Measurements from ENCODE around the gene CTSS.

The CTSS gene

DNA sequence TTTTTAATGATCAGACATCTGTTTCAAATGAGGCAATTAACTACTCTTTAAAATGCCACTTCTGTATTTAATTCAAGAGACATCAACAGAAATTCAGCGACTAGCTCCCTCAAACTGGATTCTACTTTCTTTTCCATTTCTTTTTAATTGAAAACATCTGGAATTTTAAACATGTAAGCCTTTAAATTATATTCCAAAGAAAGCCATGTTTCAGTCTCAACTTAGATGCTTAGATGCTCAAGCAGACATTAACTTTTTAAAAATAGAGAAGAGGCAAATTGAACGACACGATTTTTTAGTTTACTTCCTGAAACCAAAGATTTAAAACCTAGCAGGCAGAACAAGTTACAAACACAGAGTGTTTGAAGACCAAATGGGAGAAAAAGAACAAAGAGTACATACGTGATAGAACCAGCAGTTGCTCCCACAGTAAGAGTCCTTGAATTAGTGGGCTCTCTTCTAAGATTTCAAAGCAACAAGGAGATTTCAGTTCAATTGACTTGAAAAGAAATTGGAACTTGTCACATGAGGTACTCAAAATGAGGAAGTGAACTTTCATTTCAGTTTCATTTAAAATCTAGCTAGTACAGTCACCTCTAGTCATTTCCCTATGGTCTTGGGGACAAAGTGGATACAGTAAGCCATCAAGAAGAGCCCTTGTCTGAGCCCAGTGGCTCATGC is at the start of gene CTSS:
CTSS (minus strand) TSS at position 483 of the 681 bp plus-strand sequence. CDS start 1,015 bp downstream, outside the sequence.
- CTCF ChIA-PET: interaction anchor here (1.1 kb wide), 1 partner anchor 205 kb away, joined by 3 read pairs; no protein-coding TSS in a partner anchor
- H3K4me3 ChIP-seq (ENCODE audit: low read depth, low read length): no peak within 1 kb of the TSS; the same call in 1 of the 2 replicates
- TF ChIP-seq, protein P1, sequence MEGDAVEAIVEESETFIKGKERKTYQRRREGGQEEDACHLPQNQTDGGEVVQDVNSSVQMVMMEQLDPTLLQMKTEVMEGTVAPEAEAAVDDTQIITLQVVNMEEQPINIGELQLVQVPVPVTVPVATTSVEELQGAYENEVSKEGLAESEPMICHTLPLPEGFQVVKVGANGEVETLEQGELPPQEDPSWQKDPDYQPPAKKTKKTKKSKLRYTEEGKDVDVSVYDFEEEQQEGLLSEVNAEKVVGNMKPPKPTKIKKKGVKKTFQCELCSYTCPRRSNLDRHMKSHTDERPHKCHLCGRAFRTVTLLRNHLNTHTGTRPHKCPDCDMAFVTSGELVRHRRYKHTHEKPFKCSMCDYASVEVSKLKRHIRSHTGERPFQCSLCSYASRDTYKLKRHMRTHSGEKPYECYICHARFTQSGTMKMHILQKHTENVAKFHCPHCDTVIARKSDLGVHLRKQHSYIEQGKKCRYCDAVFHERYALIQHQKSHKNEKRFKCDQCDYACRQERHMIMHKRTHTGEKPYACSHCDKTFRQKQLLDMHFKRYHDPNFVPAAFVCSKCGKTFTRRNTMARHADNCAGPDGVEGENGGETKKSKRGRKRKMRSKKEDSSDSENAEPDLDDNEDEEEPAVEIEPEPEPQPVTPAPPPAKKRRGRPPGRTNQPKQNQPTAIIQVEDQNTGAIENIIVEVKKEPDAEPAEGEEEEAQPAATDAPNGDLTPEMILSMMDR (IDR thresholded peaks at IDR 0.05; ENCODE audit: insufficient read depth, low read length, missing control alignments): no peak
- no peak for DNase-seq (ENCODE audit: low read depth, low spot score)
- POLR2A ChIA-PET: no interaction called here

DNA sequence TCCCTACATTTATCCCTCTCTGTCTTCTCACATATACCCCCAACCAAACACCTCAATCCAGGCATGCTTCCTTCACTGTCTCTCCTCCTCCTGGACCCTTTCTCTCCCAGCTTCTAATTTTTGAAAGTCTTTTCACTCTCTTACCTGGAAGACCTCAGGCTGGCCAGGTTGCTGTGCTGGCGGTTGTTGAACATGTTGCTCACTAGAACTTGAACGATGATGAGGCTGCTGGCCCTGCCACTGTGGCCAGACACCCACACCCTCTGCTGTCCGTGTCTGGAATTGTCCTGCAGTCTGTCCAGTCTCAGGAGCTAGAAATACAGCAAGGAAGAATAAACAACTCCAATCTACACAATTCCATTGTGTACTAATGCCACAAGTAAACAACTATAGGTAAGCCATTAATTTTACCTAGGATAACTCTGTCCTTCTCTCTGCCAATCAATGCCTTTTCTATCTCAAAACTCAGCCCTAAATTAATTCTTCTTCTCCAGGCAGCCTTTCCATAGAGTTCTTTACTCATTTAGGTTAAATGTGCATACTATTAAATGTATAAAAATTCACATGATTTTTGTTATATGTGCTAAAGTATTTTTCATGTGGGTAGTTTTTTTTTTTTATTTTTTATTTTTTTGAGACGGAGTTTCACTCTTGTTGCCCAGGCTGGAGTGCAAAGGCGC is 47.6 kb upstream of the CTSS start:
- TF ChIP-seq, protein P1 (IDR thresholded peaks at IDR 0.05; ENCODE audit: insufficient read depth, low read length, missing control alignments): peak; percentile 83
- DNase-seq (ENCODE audit: low read depth, low spot score): no peak
- no peak overlapping the region for H3K4me3 ChIP-seq (ENCODE audit: low read depth, low read length)
- POLR2A ChIA-PET: no interaction called here
- CTCF ChIA-PET: interaction anchor here (0.6 to 3.5 kb wide), 32 partner anchors 11 to 365 kb away, joined by 3 to 46 read pairs (median 4); partner anchors contain the start of genes ENSA, FALEC, GOLPH3L and MCL1

DNA sequence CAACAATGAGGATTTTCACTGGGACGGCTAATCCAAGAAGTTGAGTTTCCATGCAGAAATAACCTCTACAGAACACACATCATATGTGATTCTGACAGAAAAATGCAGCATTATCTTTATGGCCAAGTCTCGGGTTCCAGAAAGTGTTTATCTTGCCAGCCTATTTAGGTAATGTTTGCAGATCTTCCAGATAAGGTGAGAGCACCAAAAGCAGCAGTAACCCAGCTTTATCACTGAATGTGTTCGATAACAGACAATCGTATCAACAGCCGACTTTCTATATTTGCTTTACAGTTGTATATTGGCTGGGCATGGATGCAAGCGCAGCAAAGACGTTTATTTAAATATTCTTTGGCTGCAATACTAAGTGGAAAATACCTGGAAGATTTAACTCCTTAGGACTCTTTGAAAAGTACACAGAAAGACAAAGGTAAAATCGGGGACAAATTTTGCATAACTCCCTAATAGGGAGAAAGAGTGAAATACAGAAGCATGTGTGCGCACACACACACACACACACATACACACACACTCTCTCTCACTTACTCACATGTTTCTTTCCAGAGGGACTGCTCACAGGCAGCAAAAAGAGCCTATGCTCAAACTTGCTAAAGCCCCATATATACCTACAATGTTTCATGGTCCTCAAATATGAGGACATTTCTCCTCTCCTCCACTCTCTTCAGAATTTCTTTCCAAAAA is 45.5 kb upstream of the CTSS start:
- no peak overlapping the region for H3K4me3 ChIP-seq (ENCODE audit: low read depth, low read length)
- no peak for DNase-seq (ENCODE audit: low read depth, low spot score)
- POLR2A ChIA-PET: no interaction called here
- CTCF ChIA-PET: interaction anchor here (1.1 to 1.4 kb wide), 2 partner anchors 17 to 249 kb away, joined by 3 read pairs; no protein-coding TSS in a partner anchor
- TF ChIP-seq, protein P1 (IDR thresholded peaks at IDR 0.05; ENCODE audit: insufficient read depth, low read length, missing control alignments): no peak

DNA sequence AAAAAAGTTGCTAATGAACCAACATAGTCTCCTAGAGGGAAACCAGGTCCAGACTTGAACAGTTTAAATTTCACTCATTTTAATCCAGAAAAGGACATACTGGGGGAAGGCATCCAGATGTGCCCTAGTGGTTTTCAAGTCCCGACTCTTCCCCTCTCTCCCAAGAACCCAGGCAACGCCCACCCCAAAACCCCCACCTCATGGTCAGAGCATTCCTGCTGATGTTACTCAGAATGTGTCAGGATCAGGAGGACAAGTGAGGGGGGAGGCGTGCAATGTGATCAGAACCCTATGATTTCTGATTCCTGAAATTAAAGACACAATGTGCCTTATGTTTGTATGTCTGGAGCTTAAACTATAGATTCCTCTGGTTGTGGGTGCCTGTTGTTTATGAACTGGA is 44.1 kb upstream of the CTSS start:
- no peak overlapping the region for H3K4me3 ChIP-seq (ENCODE audit: low read depth, low read length)
- no peak for DNase-seq (ENCODE audit: low read depth, low spot score)
- POLR2A ChIA-PET: interaction anchor here (1.4 kb wide), 1 partner anchor 231 kb away, joined by 8 read pairs; no protein-coding TSS in a partner anchor
- TF ChIP-seq, protein P1 (IDR thresholded peaks at IDR 0.05; ENCODE audit: insufficient read depth, low read length, missing control alignments): no peak
- CTCF ChIA-PET: interaction anchor here (1.1 to 3.5 kb wide), 3 partner anchors 247 to 276 kb away, joined by 3 to 26 read pairs (median 3); no protein-coding TSS in a partner anchor

DNA sequence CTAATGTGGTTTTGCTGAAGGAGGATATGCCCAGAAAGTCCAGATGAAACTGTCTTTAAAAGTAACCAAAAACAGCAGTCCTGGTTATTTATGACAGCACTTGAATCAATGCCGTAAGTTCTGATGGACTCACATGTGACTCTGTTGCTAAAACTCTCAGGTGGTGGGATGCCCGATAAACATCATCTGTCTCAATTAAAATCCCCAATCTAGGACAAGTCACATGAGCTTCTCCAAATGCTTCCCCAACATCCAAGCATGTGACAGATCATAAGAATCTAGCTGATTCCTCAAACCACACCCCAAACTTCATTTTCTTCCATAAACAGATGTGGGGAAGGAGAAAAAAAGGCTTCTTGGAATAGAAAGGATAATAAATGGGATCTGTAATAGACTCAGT is 43.3 kb upstream of the CTSS start:
- TF ChIP-seq, protein P1 (IDR thresholded peaks at IDR 0.05; ENCODE audit: insufficient read depth, low read length, missing control alignments): no peak
- no peak for DNase-seq (ENCODE audit: low read depth, low spot score)
- CTCF ChIA-PET: interaction anchor here (0.7 to 3.5 kb wide), 7 partner anchors 12 to 553 kb away, joined by 3 to 26 read pairs (median 5); no protein-coding TSS in a partner anchor
- POLR2A ChIA-PET: interaction anchor here (1.4 kb wide), 1 partner anchor 231 kb away, joined by 8 read pairs; no protein-coding TSS in a partner anchor
- no peak overlapping the region for H3K4me3 ChIP-seq (ENCODE audit: low read depth, low read length)

Measured in AG04449 (cell line).